GM21619 (cell line): ENCODE data around the gene TTYH3.

ENCODE experiments used
- ATAC-seq: cut with Tn5 transposase; IDR thresholded peaks from one replicate; pipeline ENCODE4 v1.9.1; 2021; ENCODE audit not compliant: unreplicated experiment

TTYH3 gene

GRCh38 chr7:2701832-2702593 lies 70.2 kb downstream of the TTYH3 start:
- ATAC-seq = no peak

GRCh38 chr7:2702594-2702957 lies 70.8 kb downstream of the TTYH3 start:
- ATAC-seq = no peak

GRCh38 chr7:2705371-2706096 lies 73.7 kb downstream of the TTYH3 start:
- no peak for ATAC-seq

- ATAC-seq = no peak
These were observed 74.9 kb downstream of the TTYH3 start for GRCh38 chr7:2706685-2707126.

- no peak for ATAC-seq
These were observed 75.7 kb downstream of the TTYH3 start for GRCh38 chr7:2707481-2707880.

GRCh38 chr7:2708041-2708440 lies 76.3 kb downstream of the TTYH3 start:
- no peak for ATAC-seq

GRCh38 chr7:2708547-2709310 lies 76.9 kb downstream of the TTYH3 start:
- no peak for ATAC-seq

GRCh38 chr7:2709553-2710285 lies 77.9 kb downstream of the TTYH3 start:
- peak; percentile 70 for ATAC-seq

GRCh38 chr7:2710286-2710655 lies 78.5 kb downstream of the TTYH3 start:
- peak; percentile 43 for ATAC-seq

GRCh38 chr7:2710901-2711551 lies 79.2 kb downstream of the TTYH3 start:
- ATAC-seq = peak; percentile 43

GRCh38 chr7:2711895-2712675 lies 80.3 kb downstream of the TTYH3 start:
- no peak for ATAC-seq

GRCh38 chr7:2713370-2713769 lies 81.6 kb downstream of the TTYH3 start:
- no peak for ATAC-seq

- ATAC-seq = no peak
These were observed 82.2 kb downstream of the TTYH3 start for GRCh38 chr7:2713978-2714377.
